HepG2 (cell line): Measurements from ENCODE around the gene RUSC1. TPM values are rescaled to one million over a fixed set of nuclear protein-coding genes. Genes with fewer than 3 reads are reported as not detected.

Experiments used
- AGO2 ChIP-seq: fragments of 200-400 bp; formaldehyde crosslinking; optimal IDR thresholded peaks from 2 replicates; pipeline ENCODE3; 2017; ENCODE audit warnings: mild to moderate bottlenecking, low read depth, low read length, moderate library complexity
- ASH2L ChIP-seq: fragments of 300-600, 200-600 bp; sonication (generic); IDR thresholded peaks from 2 replicates; pipeline ENCODE4 v1.7.0; 2017; ENCODE audit warnings: low read depth, mild to moderate bottlenecking, moderate library complexity, mixed read lengths, low read length; ENCODE audit not compliant: insufficient read length
- HMGXB4 ChIP-seq, 2 experiments: sonication (generic) in 1 of 2; formaldehyde crosslinking in 1 of 2; IDR thresholded peaks; 2 replicates each; pipeline versions ENCODE4 v1.4.0 to v1.6.1; 2018 to 2020; ENCODE audit warnings: missing genetic modification reagents in 2 of 2, borderline replicate concordance in 1 of 2, low read depth in 1 of 2, mild to moderate bottlenecking in 1 of 2, missing biosample characterization in 1 of 2
- HOXA3 ChIP-seq: sonication (generic); formaldehyde crosslinking; IDR thresholded peaks from 2 replicates; pipeline ENCODE4 v1.5.0; 2020; ENCODE audit warnings: missing genetic modification reagents
- IKZF5 ChIP-seq: IDR thresholded peaks from 2 replicates; pipeline ENCODE4 v1.6.1; 2018; ENCODE audit warnings: missing genetic modification reagents, mild to moderate bottlenecking, missing compliant biosample characterization
- MYC ChIP-seq: sonication (generic); formaldehyde crosslinking; IDR thresholded peaks from 2 replicates; pipeline ENCODE4 v1.9.0; 2021; ENCODE audit warnings: missing genetic modification reagents, borderline replicate concordance
- NONO ChIP-seq, 2 experiments: fragments of 450-650 bp in 1 of 2; sonication (generic) in 1 of 2; formaldehyde crosslinking in 1 of 2; IDR thresholded peaks in 1 of 2; conservative IDR thresholded peaks in 1 of 2; 2 replicates each; pipeline versions ENCODE4 v1.6.1 to v1.8.0; 2017 to 2022; ENCODE audit warnings: mild to moderate bottlenecking in 1 of 2, missing genetic modification reagents in 1 of 2, moderate library complexity in 1 of 2
- POLR2AphosphoS5 ChIP-seq: IDR thresholded peaks from 2 replicates; pipeline ENCODE4 v1.6.1; 2012; ENCODE audit warnings: low read depth, low read length
- RBM39 ChIP-seq: fragments of 200-400 bp; formaldehyde crosslinking; IDR thresholded peaks from one replicate; pipeline ENCODE4 v1.6.1; 2018; ENCODE audit warnings: antibody characterized with exemption, mild to moderate bottlenecking, low read depth, low read length; ENCODE audit not compliant: poor library complexity, severe bottlenecking
- SAP130 ChIP-seq: IDR thresholded peaks from 2 replicates; pipeline ENCODE4 v1.6.1; 2016; ENCODE audit warnings: low read depth
- SMARCC2 ChIP-seq: fragments of 450-650 bp; IDR thresholded peaks from 2 replicates; pipeline ENCODE4 v1.6.1; 2017; ENCODE audit warnings: antibody characterized with exemption, mild to moderate bottlenecking
- SPEN ChIP-seq: sonication (generic); formaldehyde crosslinking; IDR thresholded peaks from 2 replicates; pipeline ENCODE4 v1.5.1; 2020; ENCODE audit warnings: low read depth, mild to moderate bottlenecking, missing genetic modification reagents
- STAG1 ChIP-seq: sonication (generic); formaldehyde crosslinking; IDR thresholded peaks from 2 replicates; pipeline ENCODE4 v1.4.0; 2020; ENCODE audit warnings: missing genetic modification reagents
- ZC3H13 ChIP-seq: sonication (generic); formaldehyde crosslinking; IDR thresholded peaks from 2 replicates; pipeline ENCODE4 v1.8.1; 2023; ENCODE audit warnings: mild to moderate bottlenecking, missing genetic modification reagents, moderate library complexity
- ZFP90 ChIP-seq: sonication (generic); formaldehyde crosslinking; IDR thresholded peaks from 2 replicates; pipeline ENCODE4 v1.8.0; 2022; ENCODE audit warnings: missing genetic modification reagents, mild to moderate bottlenecking, inconsistent platforms, borderline replicate concordance
- ZKSCAN8 ChIP-seq: IDR thresholded peaks from 2 replicates; pipeline ENCODE4 v1.6.1; 2016; ENCODE audit warnings: borderline replicate concordance, missing genetic modification reagents, missing compliant biosample characterization
- ZNF124 ChIP-seq: sonication (generic); formaldehyde crosslinking; IDR thresholded peaks from 2 replicates; pipeline ENCODE4 v1.4.0; 2020; ENCODE audit warnings: missing genetic modification reagents
- ZNF431 ChIP-seq: sonication (generic); formaldehyde crosslinking; IDR thresholded peaks from 2 replicates; pipeline ENCODE4 v1.9.0; 2022; ENCODE audit warnings: missing genetic modification reagents, low read depth, mild to moderate bottlenecking, borderline replicate concordance
- polyA plus RNA-seq, 8 experiments: library from polyadenylated mRNA; depleted of rRNA in 3 of 8; stranded (reverse) in 7 of 8; unstranded in 1 of 8; fragments of >200 nt; fragmentation: Illumina TruSeq in 4 of 8; extraction: Trizol in 4 of 8; gene quantifications; 2 replicates each; pipeline versions ENCODE4 v1.2.1 to v1.2.3, GENCODE V29; 2011 to 2016; ENCODE audit warnings: low read depth in 4 of 8, missing spikeins in 1 of 8, mixed read lengths in 1 of 8; ENCODE audit not compliant: insufficient read depth in 1 of 8
- total RNA-seq, 5 experiments: library from RNA; depleted of rRNA; stranded (reverse); fragments of >200 nt; fragmentation: Illumina TruSeq; extraction: Trizol; gene quantifications; 2 replicates each; pipeline ENCODE4 v1.2.3, GENCODE V29; 2016; ENCODE audit warnings: low read depth in 1 of 5
- TF ChIP-seq, protein P1 (sequence below): sonication (generic); formaldehyde crosslinking; IDR thresholded peaks from 2 replicates; pipeline ENCODE4 v1.4.0; 2020; ENCODE audit warnings: missing genetic modification reagents
- TF ChIP-seq, protein P2 (sequence below): sonication (generic); formaldehyde crosslinking; IDR thresholded peaks from 2 replicates; pipeline ENCODE4 v1.4.0; 2020; ENCODE audit warnings: missing genetic modification reagents

The RUSC1 gene
- total and polyA plus RNA-seq, 2 of the 13 experiments (the other 11 are each of a cell fraction or from before 2014, with no cell fraction given) = 18.7 to 20.4 TPM

- TF ChIP-seq ASH2L = peak; percentile 13
- 0 out of 2 replicates have a peak, but pooled peaks have one; percentile 52 for TF ChIP-seq MYC (CRISPR knock-in tag)
- TF ChIP-seq ZKSCAN8 (CRISPR knock-in tag) = 0 out of 2 replicates have a peak, but pooled peaks have one; percentile 38
- TF ChIP-seq SMARCC2 = no peak
- no peak for TF ChIP-seq POLR2AphosphoS5
- no peak for TF ChIP-seq NONO (IDR thresholded peaks at IDR 0.05)
- peak; percentile 81 for TF ChIP-seq NONO (CRISPR knock-in tag; conservative IDR thresholded peaks at IDR 0.05)
- peak; percentile 23; the same call in 1 of the 2 replicates for TF ChIP-seq IKZF5 (CRISPR knock-in tag)
- peak; percentile 80 for TF ChIP-seq ZC3H13 (CRISPR knock-in tag)
- peak; percentile 82 for TF ChIP-seq SAP130 (CRISPR knock-in tag)
- 0 out of 2 replicates have a peak, but pooled peaks have one; percentile 52 for TF ChIP-seq ZNF431
- TF ChIP-seq HOXA3 (CRISPR knock-in tag) = peak; percentile 81
- peak; percentile 89 for TF ChIP-seq RBM39
- TF ChIP-seq HMGXB4 (CRISPR knock-in tag; IDR thresholded peaks at IDR 0.05; ENCODE audit: borderline replicate concordance in 1 of 2, low read depth in 1 of 2) = peak; percentile 87 to 90; a peak in 3 of 4 replicates
- TF ChIP-seq, protein P1, sequence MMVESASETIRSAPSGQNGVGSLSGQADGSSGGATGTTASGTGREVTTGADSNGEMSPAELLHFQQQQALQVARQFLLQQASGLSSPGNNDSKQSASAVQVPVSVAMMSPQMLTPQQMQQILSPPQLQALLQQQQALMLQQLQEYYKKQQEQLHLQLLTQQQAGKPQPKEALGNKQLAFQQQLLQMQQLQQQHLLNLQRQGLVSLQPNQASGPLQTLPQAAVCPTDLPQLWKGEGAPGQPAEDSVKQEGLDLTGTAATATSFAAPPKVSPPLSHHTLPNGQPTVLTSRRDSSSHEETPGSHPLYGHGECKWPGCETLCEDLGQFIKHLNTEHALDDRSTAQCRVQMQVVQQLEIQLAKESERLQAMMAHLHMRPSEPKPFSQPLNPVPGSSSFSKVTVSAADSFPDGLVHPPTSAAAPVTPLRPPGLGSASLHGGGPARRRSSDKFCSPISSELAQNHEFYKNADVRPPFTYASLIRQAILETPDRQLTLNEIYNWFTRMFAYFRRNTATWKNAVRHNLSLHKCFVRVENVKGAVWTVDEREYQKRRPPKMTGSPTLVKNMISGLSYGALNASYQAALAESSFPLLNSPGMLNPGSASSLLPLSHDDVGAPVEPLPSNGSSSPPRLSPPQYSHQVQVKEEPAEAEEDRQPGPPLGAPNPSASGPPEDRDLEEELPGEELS (CRISPR knock-in tag) = peak; percentile 33; the same call in 1 of the 2 replicates
- peak; percentile 53; the same call in 1 of the 2 replicates for TF ChIP-seq SPEN (CRISPR knock-in tag)
- no peak for TF ChIP-seq ZNF124 (CRISPR knock-in tag)
- TF ChIP-seq STAG1 (CRISPR knock-in tag) = peak; percentile 85
- TF ChIP-seq, protein P2, sequence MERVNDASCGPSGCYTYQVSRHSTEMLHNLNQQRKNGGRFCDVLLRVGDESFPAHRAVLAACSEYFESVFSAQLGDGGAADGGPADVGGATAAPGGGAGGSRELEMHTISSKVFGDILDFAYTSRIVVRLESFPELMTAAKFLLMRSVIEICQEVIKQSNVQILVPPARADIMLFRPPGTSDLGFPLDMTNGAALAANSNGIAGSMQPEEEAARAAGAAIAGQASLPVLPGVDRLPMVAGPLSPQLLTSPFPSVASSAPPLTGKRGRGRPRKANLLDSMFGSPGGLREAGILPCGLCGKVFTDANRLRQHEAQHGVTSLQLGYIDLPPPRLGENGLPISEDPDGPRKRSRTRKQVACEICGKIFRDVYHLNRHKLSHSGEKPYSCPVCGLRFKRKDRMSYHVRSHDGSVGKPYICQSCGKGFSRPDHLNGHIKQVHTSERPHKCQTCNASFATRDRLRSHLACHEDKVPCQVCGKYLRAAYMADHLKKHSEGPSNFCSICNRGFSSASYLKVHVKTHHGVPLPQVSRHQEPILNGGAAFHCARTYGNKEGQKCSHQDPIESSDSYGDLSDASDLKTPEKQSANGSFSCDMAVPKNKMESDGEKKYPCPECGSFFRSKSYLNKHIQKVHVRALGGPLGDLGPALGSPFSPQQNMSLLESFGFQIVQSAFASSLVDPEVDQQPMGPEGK (CRISPR knock-in tag) = peak; percentile 83; the same call in 1 of the 2 replicates
- TF ChIP-seq AGO2 = peak; percentile 21
- peak; percentile 72; the same call in 1 of the 2 replicates for TF ChIP-seq ZFP90
Observed at GRCh38 chr1:155322953-155323728, 2.4 kb downstream of the RUSC1 start (continued).
